CD1c-positive myeloid dendritic cell (primary cell): ENCODE data around the gene MUSK.
A peak's percentile ranks its signal among the peaks of the same experiment; 100 is the strongest.

Experiments
- DNase-seq: peaks from one replicate; pipeline ENCODE4 v3.0.0-alpha.2; 2016; ENCODE audit errors: extremely low spot score

Gene MUSK

GRCh38 chr9:110668570-110669167, at the start of gene MUSK:
MUSK (plus strand) TSS chr9:110668791; CDS start chr9:110668905, 114 bp downstream.
- no peak for DNase-seq

DNA sequence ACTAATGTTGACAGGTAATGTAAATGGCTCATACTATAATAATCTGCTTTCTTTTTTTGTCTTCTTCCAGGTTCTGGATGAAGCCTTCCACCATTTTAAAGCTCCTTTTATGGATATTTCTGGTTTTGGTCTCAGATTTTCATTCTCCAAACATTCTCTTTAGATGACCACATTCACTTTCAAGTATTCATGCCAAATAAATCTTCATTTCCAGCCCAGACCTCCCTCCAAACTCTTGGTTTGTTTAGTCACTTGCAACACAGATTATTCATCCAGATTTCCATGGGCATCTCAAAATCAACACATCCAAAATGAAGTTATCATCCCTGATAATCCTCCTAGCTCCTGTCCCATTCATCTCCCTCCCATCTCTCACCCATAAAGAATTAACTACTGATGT, 48.8 kb upstream of the MUSK start:
- no peak for DNase-seq

DNA sequence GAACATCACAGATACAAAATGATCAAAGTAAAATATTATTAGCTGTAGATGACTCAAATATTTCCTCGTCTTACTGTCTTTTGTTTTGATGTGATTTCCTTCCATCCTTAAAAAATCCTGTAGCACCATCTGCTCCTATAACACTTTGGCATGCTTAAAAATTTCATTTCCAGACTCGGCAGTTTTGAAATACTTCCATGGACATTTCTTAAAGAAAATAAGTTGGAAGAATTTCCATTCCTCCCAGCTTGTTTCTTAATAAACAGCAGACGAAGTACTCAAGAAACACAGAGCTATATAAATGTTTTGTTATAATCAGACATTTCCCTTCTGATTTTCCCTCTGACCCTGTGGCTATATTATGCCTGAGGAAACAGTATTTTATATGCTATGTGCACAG, 47.9 kb upstream of the MUSK start:
- no peak for DNase-seq

GRCh38 chr9:110622368-110622767, 46.2 kb upstream of the MUSK start:
- DNase-seq: peak; percentile 29

GRCh38 chr9:110623462-110624025, 45.0 kb upstream of the MUSK start:
- peak; percentile 72 for DNase-seq

DNA sequence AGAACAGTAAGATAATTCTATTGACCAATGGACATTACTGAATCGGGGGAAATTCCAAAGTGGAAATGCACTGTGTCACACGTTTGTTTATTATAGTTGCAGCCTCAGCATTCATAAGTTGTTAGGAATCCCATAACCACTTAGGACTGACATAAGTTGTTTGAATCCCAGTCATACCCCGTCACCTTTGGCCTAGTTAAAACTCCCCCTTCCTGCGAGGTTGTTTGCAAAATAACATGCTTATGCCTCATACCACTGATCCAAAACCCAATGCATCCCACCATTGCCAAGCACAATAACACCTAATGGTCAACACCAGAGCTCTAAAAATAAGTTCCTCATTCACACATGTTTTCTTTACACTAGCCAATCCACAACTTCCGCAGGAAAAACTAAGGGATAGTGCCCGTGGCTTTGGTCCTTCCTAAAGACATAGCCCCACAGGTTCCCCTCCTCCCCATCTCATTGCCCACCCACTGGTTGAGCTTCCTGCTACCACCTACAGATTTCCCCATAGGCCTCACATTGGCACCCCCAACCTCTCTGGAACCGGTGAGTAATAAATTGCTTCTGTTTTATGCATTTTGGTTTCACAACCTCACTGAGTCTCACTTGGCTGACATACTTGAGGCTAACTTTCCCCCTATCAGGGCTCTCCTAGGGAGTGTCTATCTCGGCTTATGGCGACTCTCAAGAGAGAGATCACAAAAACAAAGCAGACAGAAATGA, 42.3 kb upstream of the MUSK start:
- peak; percentile 84 for DNase-seq

- DNase-seq: no peak
Measured at GRCh38 chr9:110635589-110635988, 33.0 kb upstream of the MUSK start.

GRCh38 chr9:110638381-110638954, 30.1 kb upstream of the MUSK start:
- DNase-seq: peak; percentile 32

DNA sequence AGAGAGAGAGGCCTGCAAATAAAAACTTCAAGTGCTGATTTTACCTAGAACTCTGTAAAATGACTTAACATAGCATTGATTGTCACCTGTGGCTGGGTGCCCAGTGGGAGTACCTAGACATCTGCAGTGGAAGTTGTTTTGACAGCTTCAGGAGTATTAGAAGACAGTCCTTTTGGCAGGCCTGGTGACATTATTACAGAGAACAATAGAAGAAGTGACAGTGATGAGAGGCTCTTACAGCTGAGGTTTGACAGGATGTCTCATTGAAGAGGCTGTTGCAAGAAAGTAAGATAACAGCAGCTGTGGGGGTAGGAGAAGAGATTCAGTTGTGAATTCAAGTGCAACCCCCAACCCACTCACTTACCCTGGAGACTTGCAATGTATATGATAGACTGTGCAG, 27.9 kb upstream of the MUSK start:
- no peak for DNase-seq

DNA sequence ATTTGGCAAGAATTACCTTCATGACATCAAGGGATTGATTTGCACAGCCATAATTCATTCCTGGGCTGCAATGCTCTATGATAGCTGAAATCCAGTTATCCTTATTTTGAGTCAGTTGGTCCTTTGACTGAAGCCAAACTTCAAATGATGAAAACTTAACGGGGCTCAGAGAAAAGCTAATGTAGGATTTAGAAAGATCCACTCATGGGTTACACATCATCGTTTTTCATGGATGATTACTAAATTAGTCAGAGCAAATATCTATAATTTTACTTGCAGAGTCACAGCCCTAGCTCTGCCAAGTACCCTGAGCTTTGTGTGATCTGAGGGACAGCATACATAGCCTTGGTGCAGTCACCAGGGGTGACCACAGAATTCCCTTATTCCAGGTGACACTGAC, 27.3 kb upstream of the MUSK start:
- DNase-seq: no peak

GRCh38 chr9:110648696-110649095, 19.9 kb upstream of the MUSK start:
- DNase-seq: no peak

DNA sequence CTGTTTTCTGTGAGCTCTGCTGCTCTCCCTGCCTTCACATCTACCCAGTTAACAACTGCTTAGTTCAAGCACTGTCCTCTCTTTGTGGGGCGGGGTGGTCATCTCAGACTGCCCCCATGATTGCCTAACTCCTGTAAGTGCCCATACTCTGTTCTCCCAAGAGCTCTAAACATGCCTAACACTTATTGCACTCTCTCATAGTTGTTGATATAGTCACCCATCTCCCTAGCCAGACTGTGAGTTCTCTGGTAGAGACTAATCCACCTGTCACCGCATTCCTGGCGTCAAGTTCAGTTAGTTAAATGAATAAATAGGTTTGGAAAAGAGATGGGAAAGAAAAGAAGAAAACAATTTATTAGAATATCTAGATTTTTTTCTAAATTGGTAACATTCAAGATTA, 18.3 kb upstream of the MUSK start:
- no peak for DNase-seq

GRCh38 chr9:110650991-110651411, 17.6 kb upstream of the MUSK start:
- DNase-seq: no peak

GRCh38 chr9:110655754-110656641, 12.6 kb upstream of the MUSK start:
- DNase-seq: no peak

DNA sequence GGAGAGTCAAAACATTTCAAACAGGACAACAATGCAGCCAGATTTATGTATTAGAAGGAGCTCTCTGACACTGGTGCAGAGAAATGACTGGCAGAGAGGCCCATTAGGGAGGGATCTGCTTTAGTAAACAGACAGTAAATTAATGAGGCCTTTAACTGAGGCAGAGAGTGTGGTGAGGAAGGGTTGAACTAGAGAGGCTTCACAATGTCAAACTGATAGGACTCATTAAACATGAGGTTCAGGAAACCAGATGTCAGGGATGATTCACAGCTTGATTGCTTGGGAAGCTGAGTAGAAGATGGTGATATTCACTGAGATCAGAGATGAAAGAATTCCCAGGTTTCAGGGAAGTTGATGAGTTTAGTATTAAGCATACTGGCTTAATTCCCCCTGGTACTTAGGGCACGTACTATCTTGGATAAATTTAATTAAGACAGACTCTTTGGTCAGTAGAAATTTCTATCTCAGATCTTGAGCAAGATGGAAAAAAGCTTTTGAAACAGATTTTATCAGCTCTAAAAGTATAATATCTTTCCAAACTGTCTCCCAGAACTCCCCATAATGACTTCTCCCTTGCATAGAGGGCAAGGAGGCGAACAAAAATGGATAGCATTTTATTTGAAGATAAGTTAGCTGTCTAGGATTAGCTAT, 8.6 kb upstream of the MUSK start:
- DNase-seq: no peak

- DNase-seq: no peak
Measured at GRCh38 chr9:110669433-110669832, 842 bp downstream of the MUSK start.

- no peak for DNase-seq
Measured at GRCh38 chr9:110671849-110672248, 3.3 kb downstream of the MUSK start.

DNA sequence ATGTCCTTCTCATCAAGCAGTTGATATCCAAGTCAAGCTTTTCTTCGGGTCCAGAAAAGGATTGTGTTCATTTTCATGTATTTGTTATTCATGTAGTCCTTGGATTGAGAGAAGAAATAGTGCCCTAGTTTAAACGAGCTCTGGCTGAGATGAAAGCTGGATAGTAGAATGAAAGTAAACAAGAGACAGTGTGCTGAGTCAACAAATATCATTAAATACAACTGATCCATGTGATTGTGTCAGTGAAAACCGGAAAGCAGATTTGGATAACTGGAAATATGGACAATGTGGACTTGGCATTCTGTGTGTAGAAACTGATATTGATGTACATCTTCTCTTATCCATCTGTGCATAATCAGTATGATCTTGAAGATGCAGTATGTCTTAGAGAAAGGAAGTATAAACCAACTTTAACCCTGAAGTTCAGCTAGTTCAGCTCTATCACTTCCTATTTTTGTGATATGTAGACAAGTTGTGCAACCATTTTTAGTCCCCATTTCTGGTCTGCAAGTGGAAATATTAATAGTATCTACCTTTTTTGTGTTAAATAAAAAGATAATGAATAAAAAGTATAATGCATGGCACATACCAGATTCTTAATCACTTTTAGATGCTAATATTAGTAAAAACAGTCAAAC, 4.4 kb downstream of the MUSK start:
- DNase-seq: peak; percentile 19

- no peak for DNase-seq
Measured at GRCh38 chr9:110687497-110687896, 18.9 kb downstream of the MUSK start.

DNA sequence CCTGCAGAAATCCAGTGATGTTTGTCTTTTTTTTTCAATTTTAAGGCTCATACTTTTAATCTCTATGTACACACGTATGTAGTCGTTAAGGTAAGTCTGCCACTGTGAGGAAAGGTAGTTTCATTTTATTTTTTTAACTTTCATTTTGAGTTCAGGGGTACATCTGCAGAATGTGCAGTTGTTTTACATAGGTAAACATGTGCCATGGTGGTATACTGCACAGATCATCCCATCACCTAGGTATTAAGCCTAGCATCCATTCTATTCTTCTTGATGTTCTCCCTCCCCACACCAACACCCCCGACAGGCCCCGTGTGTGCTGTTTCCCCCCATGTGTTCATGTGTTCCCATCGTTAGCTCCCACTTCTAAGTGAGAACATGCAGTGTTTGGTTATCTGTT, 19.7 kb downstream of the MUSK start:
- no peak for DNase-seq

- DNase-seq: no peak
Measured at GRCh38 chr9:110691002-110691549, 22.5 kb downstream of the MUSK start.
